Adrenal gland (tissue), 5 donors: Measurements from ENCODE around the gene IRF9.

Experiments used
- CTCF ChIP-seq, 6 experiments: fragments of 450-650 bp in 4 of 6; fragments of 200-600 bp in 2 of 6; sonication (generic) in 1 of 6; IDR thresholded peaks; 1 replicate in 5 of 6; 2 replicates in 1 of 6; pipeline versions ENCODE4 v1.5.1 to v1.8.0; 2016 to 2021; ENCODE audit warnings: antibody characterized with exemption in 6 of 6, mild to moderate bottlenecking in 2 of 6, moderate library complexity in 1 of 6
- POLR2A ChIP-seq, 2 donors: fragments of 450-650 bp; IDR thresholded peaks; one replicate each; pipeline ENCODE4 v1.6.1; 2017; ENCODE audit warnings: antibody characterized with exemption in 2 of 2, mild to moderate bottlenecking in 2 of 2, moderate library complexity in 1 of 2
- donor health status: DM: no; HTN: no; CAD: no.

- TF ChIP-seq CTCF (IDR thresholded peaks at IDR 0.05) (no peak), POLR2A (IDR thresholded peaks at IDR 0.05) (no peak)
Observed at GRCh38 chr14:24159777-24160498, 1.1 kb upstream of the IRF9 start.
